ENCODE data around the gene RANBP1. TPM values are rescaled to one million over a fixed set of nuclear protein-coding genes. Genes with fewer than 3 reads are reported as not detected.

Gene RANBP1
- total and polyA plus RNA-seq, 2 of the 4 experiments (the other 2 are of a cell fraction) = 173 to 376 TPM

DNA sequence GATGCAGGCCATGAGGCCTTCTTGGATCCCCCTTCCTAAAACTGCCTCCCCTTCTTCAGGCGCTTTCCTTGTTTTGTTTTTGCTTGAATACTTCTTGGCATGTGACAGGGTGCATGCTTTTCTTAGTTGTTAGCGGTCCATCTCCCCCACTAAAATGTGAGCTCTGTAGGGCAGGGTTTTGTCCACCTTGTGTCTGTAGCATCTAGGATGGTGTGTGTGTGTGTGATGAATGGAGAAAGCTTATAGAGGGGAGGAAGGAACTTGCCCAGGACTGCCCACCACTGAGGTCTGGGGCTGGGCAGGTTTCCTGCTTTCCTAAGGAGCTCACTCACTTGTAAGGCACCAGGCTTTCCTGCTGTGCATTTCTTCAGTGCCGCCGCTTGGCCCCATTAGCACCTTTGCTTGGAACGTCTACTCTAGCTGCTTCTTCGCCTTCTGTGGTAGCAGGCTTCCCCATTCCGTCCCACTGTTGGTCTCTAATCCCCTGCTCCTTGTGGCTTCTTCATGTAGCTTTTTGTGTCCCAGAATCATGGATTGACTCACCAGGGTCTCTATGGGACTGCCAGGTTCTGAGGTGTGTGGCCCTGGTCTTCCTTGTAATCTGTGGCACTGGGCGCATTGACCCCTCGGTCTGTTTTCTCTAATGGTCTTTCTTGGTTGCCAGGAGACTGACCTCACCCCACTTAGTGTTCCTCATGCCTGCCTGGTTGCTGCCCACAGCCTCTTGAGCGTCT, 32.6 kb upstream of the RANBP1 start:
- Histone ChIP-seq H2BK20ac (ENCODE audit: low read depth, low read length) (no peak overlapping the region), H3K4me2 (ENCODE audit: low read depth, low read length) (no peak overlapping the region), H3K9me1 (ENCODE audit: insufficient read depth, low read length) (peaks cover 31% of the 10 kb centered on the region), H2AK9ac (replicated peaks; ENCODE audit: low read depth, low read length, poor library complexity) (no peak overlapping the region), H3K23ac (ENCODE audit: low read depth, low read length) (no peak overlapping the region), H3K4me3 (ENCODE audit: insufficient read depth, low read depth, low read length) (no peak overlapping the region), H3K56ac (ENCODE audit: extremely low read depth, insufficient read depth, low read length) (no peak overlapping the region), H4K8ac (ENCODE audit: low read depth in 2 of 2, low read length in 2 of 2) (no peak overlapping the region), H3K9ac (ENCODE audit: low read depth, low read length) (no peak overlapping the region), H3K18ac (ENCODE audit: low read depth, low read length) (no peak overlapping the region), H4K5ac (ENCODE audit: low read depth, low read length) (no peak overlapping the region), H2BK15ac (ENCODE audit: low read depth, low read length) (no peak overlapping the region), H2BK5ac (ENCODE audit: low read depth, low read length, poor library complexity, severe bottlenecking) (no peak overlapping the region), H2AFZ (replicated peaks; ENCODE audit: low read length, poor library complexity) (no peak overlapping the region), H3K79me1 (ENCODE audit: low read depth in 1 of 2, low read length in 2 of 2) (peaks cover 9 to 65% of the 10 kb centered on the region in 2 experiments), H2AK5ac (ENCODE audit: low read depth, low read length) (0 out of 2 replicates have a peak overlapping the region, but pooled peaks have one; percentile 7), H2BK120ac (ENCODE audit: low read depth, low read length) (no peak overlapping the region), H3K4ac (ENCODE audit: low read depth, low read length) (no peak overlapping the region), H3K27ac (ENCODE audit: insufficient read depth, low read length) (peak overlapping the region; percentile 14; the same call in 1 of the 2 replicates), H3K9me3 (ENCODE audit: control insufficient read depth, insufficient read depth, low read length) (no peaks in the 10 kb centered on the region), H4K20me1 (ENCODE audit: insufficient read depth, low read length) (peaks cover 68% of the 10 kb centered on the region), H3K27me3 (ENCODE audit: control insufficient read depth, insufficient read depth, low read length) (no peaks in the 10 kb centered on the region), H3K36me3 (ENCODE audit: control insufficient read depth, insufficient read depth, low read length) (peaks cover 27% of the 10 kb centered on the region), H4K91ac (ENCODE audit: insufficient read depth, low read depth, low read length) (no peak overlapping the region), H3K4me1 (ENCODE audit: control insufficient read depth, insufficient read depth, low read length) (peaks cover 19% of the 10 kb centered on the region), H3K14ac (replicated peaks; ENCODE audit: low read depth, low read length) (no peak overlapping the region)
- TF ChIP-seq CHD1 (IDR thresholded peaks at IDR 0.05; ENCODE audit: low read depth, low read length) = no peak
- no peak for TF ChIP-seq RCOR1 (IDR thresholded peaks at IDR 0.05; ENCODE audit: insufficient replicate concordance, low read length)
- TF ChIP-seq, protein P1, sequence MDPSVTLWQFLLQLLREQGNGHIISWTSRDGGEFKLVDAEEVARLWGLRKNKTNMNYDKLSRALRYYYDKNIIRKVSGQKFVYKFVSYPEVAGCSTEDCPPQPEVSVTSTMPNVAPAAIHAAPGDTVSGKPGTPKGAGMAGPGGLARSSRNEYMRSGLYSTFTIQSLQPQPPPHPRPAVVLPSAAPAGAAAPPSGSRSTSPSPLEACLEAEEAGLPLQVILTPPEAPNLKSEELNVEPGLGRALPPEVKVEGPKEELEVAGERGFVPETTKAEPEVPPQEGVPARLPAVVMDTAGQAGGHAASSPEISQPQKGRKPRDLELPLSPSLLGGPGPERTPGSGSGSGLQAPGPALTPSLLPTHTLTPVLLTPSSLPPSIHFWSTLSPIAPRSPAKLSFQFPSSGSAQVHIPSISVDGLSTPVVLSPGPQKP (IDR thresholded peaks at IDR 0.05; ENCODE audit: borderline replicate concordance, low read depth, low read length) = no peak
- TF ChIP-seq RAD21 (IDR thresholded peaks at IDR 0.05; ENCODE audit: low read length) = no peak
- no peak for TF ChIP-seq MAFK (IDR thresholded peaks at IDR 0.05; ENCODE audit: low read depth, low read length)
- no peak for TF ChIP-seq RFX5 (IDR thresholded peaks at IDR 0.05; ENCODE audit: low read depth, low read length)
- TF ChIP-seq POLR2A (IDR thresholded peaks at IDR 0.05; ENCODE audit: low read depth, low read length) = no peak
- TF ChIP-seq MXI1 (IDR thresholded peaks at IDR 0.05; ENCODE audit: borderline replicate concordance, low read depth, low read length) = no peak
- TF ChIP-seq BHLHE40 (IDR thresholded peaks at IDR 0.05; ENCODE audit: low read depth, low read length) = no peak
- TF ChIP-seq NFE2L2 (IDR thresholded peaks at IDR 0.05; ENCODE audit: low read depth, low read length) = no peak
- TF ChIP-seq, protein P2, sequence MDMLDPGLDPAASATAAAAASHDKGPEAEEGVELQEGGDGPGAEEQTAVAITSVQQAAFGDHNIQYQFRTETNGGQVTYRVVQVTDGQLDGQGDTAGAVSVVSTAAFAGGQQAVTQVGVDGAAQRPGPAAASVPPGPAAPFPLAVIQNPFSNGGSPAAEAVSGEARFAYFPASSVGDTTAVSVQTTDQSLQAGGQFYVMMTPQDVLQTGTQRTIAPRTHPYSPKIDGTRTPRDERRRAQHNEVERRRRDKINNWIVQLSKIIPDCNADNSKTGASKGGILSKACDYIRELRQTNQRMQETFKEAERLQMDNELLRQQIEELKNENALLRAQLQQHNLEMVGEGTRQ (IDR thresholded peaks at IDR 0.05; ENCODE audit: low read depth, low read length) = no peak
- no peak for TF ChIP-seq SMC3 (IDR thresholded peaks at IDR 0.05; ENCODE audit: low read depth, low read length)
- TF ChIP-seq, protein P3, sequence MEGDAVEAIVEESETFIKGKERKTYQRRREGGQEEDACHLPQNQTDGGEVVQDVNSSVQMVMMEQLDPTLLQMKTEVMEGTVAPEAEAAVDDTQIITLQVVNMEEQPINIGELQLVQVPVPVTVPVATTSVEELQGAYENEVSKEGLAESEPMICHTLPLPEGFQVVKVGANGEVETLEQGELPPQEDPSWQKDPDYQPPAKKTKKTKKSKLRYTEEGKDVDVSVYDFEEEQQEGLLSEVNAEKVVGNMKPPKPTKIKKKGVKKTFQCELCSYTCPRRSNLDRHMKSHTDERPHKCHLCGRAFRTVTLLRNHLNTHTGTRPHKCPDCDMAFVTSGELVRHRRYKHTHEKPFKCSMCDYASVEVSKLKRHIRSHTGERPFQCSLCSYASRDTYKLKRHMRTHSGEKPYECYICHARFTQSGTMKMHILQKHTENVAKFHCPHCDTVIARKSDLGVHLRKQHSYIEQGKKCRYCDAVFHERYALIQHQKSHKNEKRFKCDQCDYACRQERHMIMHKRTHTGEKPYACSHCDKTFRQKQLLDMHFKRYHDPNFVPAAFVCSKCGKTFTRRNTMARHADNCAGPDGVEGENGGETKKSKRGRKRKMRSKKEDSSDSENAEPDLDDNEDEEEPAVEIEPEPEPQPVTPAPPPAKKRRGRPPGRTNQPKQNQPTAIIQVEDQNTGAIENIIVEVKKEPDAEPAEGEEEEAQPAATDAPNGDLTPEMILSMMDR (conservative IDR thresholded peaks at IDR 0.05; ENCODE audit: low read depth, low read length) = no peak
- TF ChIP-seq CEBPB (IDR thresholded peaks at IDR 0.05; ENCODE audit: low read depth, low read length) = no peak
- no peak for TF ChIP-seq FOS (IDR thresholded peaks at IDR 0.05; ENCODE audit: low read depth, low read length)
- TF ChIP-seq MAZ (IDR thresholded peaks at IDR 0.05; ENCODE audit: borderline replicate concordance, low read depth, low read length) = no peak
- ChIA-PET POLR2A (ENCODE audit: unreplicated experiment) (no interaction called here), CTCF (no interaction called here)
- ATAC-seq (ENCODE audit: low read depth) = no peak
- DNase-seq = no peak
- in situ Hi-C loops (cut with MboI; ENCODE audit: low sequenced_read_pairs) = no loop called here
- intact Hi-C loops (cut with micrococcal nuclease) = no loop called here
- 93% methylated on average over 6 of the region's 10 CpGs; no CpG with 5 or more reads in 1 of the 2 experiments for WGBS, 2 experiments (ENCODE audit: extremely low coverage in 2 of 2, insufficient read length in 1 of 2)
- dilution Hi-C loops (cut with HindIII; ENCODE audit: low sequenced_read_pairs, unreplicated experiment) = no loop called here
- no TSS peak for BruUV-seq (replicated peaks)

Data from IMR-90 (cell line).